Osteoblast (primary cell): Measurements from ENCODE around the gene HAAO. TPM values are rescaled to one million over a fixed set of nuclear protein-coding genes. Genes with fewer than 3 reads are reported as not detected.

ENCODE experiments used
- DNase-seq: peaks from one replicate; pipeline ENCODE4 v3.0.0; 2011; ENCODE audit warnings: low spot score, mixed read lengths; ENCODE audit not compliant: insufficient read length; ENCODE audit errors: missing footprints
- H2AFZ ChIP-seq: 2 replicates; pipeline ENCODE4 v1.6.0; 2011; ENCODE audit warnings: mild to moderate bottlenecking, low read length
- H3K27ac ChIP-seq: 2 replicates; pipeline ENCODE4 v1.5.1; 2011; ENCODE audit warnings: mild to moderate bottlenecking, low read depth, low read length, moderate library complexity
- H3K27me3 ChIP-seq: 2 replicates; pipeline ENCODE4 v1.6.0; 2012; ENCODE audit warnings: mild to moderate bottlenecking, control low read depth, inconsistent platforms, low read length, moderate library complexity; ENCODE audit not compliant: insufficient read depth
- H3K36me3 ChIP-seq: 2 replicates; pipeline ENCODE4 v1.5.1; 2011; ENCODE audit warnings: mild to moderate bottlenecking, low read length, control low read depth, moderate library complexity; ENCODE audit not compliant: insufficient read depth
- H3K4me1 ChIP-seq: 2 replicates; pipeline ENCODE4 v1.5.1; 2011; ENCODE audit warnings: mild to moderate bottlenecking, low read length, control low read depth, moderate library complexity; ENCODE audit not compliant: insufficient read depth
- H3K4me2 ChIP-seq: 2 replicates; pipeline ENCODE4 v1.6.0; 2011; ENCODE audit warnings: mild to moderate bottlenecking, low read length; ENCODE audit not compliant: insufficient read depth
- H3K4me3 ChIP-seq: fragments of 200-600 bp; sonication (generic); 3 replicates; pipeline ENCODE4 v1.5.1; 2012; ENCODE audit warnings: mild to moderate bottlenecking, low read length, inconsistent platforms; ENCODE audit not compliant: insufficient read depth
- H3K79me2 ChIP-seq: 2 replicates; pipeline ENCODE4 v1.6.0; 2012; ENCODE audit warnings: mild to moderate bottlenecking, low read length, control low read depth, inconsistent platforms; ENCODE audit not compliant: insufficient read depth
- H3K9me3 ChIP-seq: 2 replicates; pipeline ENCODE4 v1.5.1; 2011; ENCODE audit warnings: low read depth, low read length, control low read depth
- H4K20me1 ChIP-seq: 2 replicates; pipeline ENCODE4 v1.6.0; 2012; ENCODE audit warnings: mild to moderate bottlenecking, low read length, control low read depth; ENCODE audit not compliant: insufficient read depth
- CTCF ChIP-seq: IDR thresholded peaks from 2 replicates; pipeline ENCODE4 v1.5.1; 2011; ENCODE audit warnings: mild to moderate bottlenecking, low read depth, low read length, moderate library complexity; ENCODE audit errors: extremely low read depth
- total RNA-seq: library from RNA; depleted of rRNA; stranded (reverse); fragments of >200 nt; gene quantifications from 2 replicates; pipeline ENCODE4 v1.2.3, GENCODE V29; 2012

Gene HAAO
- total RNA-seq, 1 donor, result 0.72 TPM

GRCh38 chr2:42804338-42804737, 12.0 kb upstream of the HAAO start:
- H3K27ac ChIP-seq, result no peak overlapping the region
- H3K4me1 ChIP-seq, result peaks cover 14% of the 10 kb centered on the region
- H3K9me3 ChIP-seq, result no peaks in the 10 kb centered on the region
- no peak for DNase-seq
- H4K20me1 ChIP-seq, result no peaks in the 10 kb centered on the region
- no peak overlapping the region for H3K4me2 ChIP-seq
- no peak overlapping the region for H2AFZ ChIP-seq
- H3K27me3 ChIP-seq, result no peaks in the 10 kb centered on the region
- no peaks in the 10 kb centered on the region for H3K79me2 ChIP-seq
- no peak for TF ChIP-seq CTCF
- H3K36me3 ChIP-seq, result no peaks in the 10 kb centered on the region
- H3K4me3 ChIP-seq, result no peak overlapping the region

DNA sequence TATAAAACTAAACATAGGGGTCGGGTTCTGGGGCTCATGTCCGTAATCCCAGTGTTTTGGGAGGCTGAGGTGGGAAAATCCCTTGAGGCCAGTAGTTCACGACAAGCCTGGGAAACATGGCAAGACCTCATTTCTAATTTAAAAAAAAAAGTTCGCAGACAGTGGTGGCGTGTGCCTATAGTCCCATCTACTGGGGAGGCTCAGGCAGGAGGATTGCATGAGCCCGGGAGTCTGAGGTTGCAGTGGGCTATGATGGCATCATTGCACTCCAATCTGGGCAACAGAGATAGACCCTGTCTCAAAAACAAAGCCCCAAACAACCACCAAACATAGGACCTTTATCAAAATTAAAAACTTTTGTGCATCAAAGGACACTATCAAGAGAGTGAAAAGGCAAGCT, 9.8 kb upstream of the HAAO start:
- H3K36me3 ChIP-seq, result no peaks in the 10 kb centered on the region
- H3K79me2 ChIP-seq, result no peaks in the 10 kb centered on the region
- no peak overlapping the region for H3K27ac ChIP-seq
- no peak for TF ChIP-seq CTCF
- H3K9me3 ChIP-seq, result no peaks in the 10 kb centered on the region
- H3K4me2 ChIP-seq, result no peak overlapping the region
- H3K27me3 ChIP-seq, result no peaks in the 10 kb centered on the region
- H2AFZ ChIP-seq, result no peak overlapping the region
- H3K4me1 ChIP-seq, result peaks cover 10% of the 10 kb centered on the region
- no peaks in the 10 kb centered on the region for H4K20me1 ChIP-seq
- DNase-seq, result no peak
- H3K4me3 ChIP-seq, result no peak overlapping the region

DNA sequence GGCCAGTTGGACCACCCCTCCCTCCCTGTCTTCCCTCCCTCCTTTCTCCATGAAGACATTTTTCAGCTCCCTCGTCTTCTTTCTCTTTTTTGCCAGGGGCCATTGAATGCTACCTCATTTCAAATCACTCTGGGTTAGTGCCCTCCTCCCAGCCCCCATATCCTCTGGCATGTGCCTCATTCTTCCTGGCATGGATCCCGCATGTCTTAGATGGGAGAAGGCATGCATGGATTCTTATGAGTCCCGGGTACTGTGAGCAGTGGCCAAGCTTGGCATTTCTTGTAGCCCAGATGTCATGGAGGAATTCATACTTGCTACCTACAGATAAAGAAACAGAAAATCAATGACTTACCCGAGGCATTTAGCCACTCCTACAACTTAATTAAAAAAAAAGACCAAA, 9.0 kb upstream of the HAAO start:
- Histone ChIP-seq H3K9me3 (no peaks in the 10 kb centered on the region), H3K27me3 (no peaks in the 10 kb centered on the region), H3K27ac (no peak overlapping the region), H3K79me2 (no peaks in the 10 kb centered on the region), H2AFZ (peak overlapping the region; percentile 6), H3K4me2 (no peak overlapping the region), H3K36me3 (no peaks in the 10 kb centered on the region), H3K4me3 (no peak overlapping the region), H4K20me1 (no peaks in the 10 kb centered on the region), H3K4me1 (peaks cover 10% of the 10 kb centered on the region)
- DNase-seq, result no peak
- no peak for TF ChIP-seq CTCF

DNA sequence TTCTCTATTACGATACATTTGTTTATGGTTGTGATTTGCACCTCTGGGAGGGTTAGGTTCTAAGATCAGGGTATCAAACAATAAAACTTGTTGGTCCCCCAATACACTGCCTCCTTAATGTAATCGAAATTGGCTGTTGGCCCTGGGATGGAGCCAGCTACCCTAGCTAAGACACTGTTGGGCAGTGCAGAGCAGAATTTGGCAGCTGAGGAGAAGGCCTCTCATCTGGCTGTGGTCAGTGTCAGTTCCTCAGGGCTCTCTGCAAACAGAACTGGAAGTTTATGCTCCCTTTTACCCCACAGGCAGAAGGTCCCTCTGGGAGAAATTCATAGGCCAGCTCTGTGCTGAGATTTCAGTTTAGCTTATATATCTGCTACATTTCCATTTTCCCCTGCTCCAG, 8.6 kb upstream of the HAAO start:
- H3K36me3 ChIP-seq, result no peaks in the 10 kb centered on the region
- no peaks in the 10 kb centered on the region for H3K79me2 ChIP-seq
- no peaks in the 10 kb centered on the region for H3K9me3 ChIP-seq
- H2AFZ ChIP-seq, result peak overlapping the region; percentile 6
- no peak overlapping the region for H3K4me2 ChIP-seq
- DNase-seq, result no peak
- no peaks in the 10 kb centered on the region for H4K20me1 ChIP-seq
- no peak overlapping the region for H3K4me3 ChIP-seq
- H3K4me1 ChIP-seq, result peaks cover 10% of the 10 kb centered on the region
- no peak overlapping the region for H3K27ac ChIP-seq
- TF ChIP-seq CTCF, result no peak
- no peaks in the 10 kb centered on the region for H3K27me3 ChIP-seq
